Skeletal muscle tissue (tissue), 5 donors: ENCODE measurements around the gene TMEM236. TPM values are rescaled to one million over a fixed set of nuclear protein-coding genes. Genes with fewer than 3 reads are reported as not detected.

Source experiments
- H3K27ac ChIP-seq: one replicate; pipeline ENCODE4 v1.7.0; 2013; ENCODE audit warnings: mild to moderate bottlenecking, low read depth, low read length, inconsistent platforms
- H3K27me3 ChIP-seq, 3 donors: one replicate each; pipeline ENCODE4 v1.7.0; 2013; ENCODE audit warnings: low read length in 3 of 3; ENCODE audit not compliant: control insufficient read depth in 3 of 3, insufficient read depth in 3 of 3
- H3K36me3 ChIP-seq, 3 donors: one replicate each; pipeline ENCODE4 v1.7.0; 2013; ENCODE audit warnings: low read length in 3 of 3; ENCODE audit not compliant: control insufficient read depth in 3 of 3, insufficient read depth in 3 of 3
- H3K4me1 ChIP-seq, 3 donors: one replicate each; pipeline ENCODE4 v1.7.0; 2013; ENCODE audit warnings: low read length in 3 of 3, mild to moderate bottlenecking in 3 of 3; ENCODE audit not compliant: control insufficient read depth in 3 of 3, insufficient read depth in 3 of 3
- H3K4me3 ChIP-seq, 3 donors: one replicate each; pipeline ENCODE4 v1.7.0; 2013; ENCODE audit warnings: low read length in 3 of 3
- H3K9ac ChIP-seq, 3 donors: one replicate each; pipeline ENCODE4 v1.7.0; 2013; ENCODE audit warnings: low read length in 3 of 3, mild to moderate bottlenecking in 3 of 3, moderate library complexity in 2 of 3, low read depth in 1 of 3
- H3K9me3 ChIP-seq, 3 donors: one replicate each; pipeline ENCODE4 v1.7.0; 2013; ENCODE audit warnings: low read length in 3 of 3; ENCODE audit not compliant: control insufficient read depth in 3 of 3
- small RNA-seq: library from RNA; depleted of rRNA; stranded (forward); fragments of <200 nt; gene quantifications from one replicate; pipeline ENCODE3, GENCODE V24; 2014
- total RNA-seq: library from RNA; depleted of rRNA; stranded (reverse); fragments of >200 nt; gene quantifications from one replicate; pipeline ENCODE4 v1.2.3, GENCODE V29; 2014
- donor health status: Osteomylitis.

TMEM236 gene
- total RNA-seq, 1 donor from 2014 or later: under 0.01 TPM

DNA sequence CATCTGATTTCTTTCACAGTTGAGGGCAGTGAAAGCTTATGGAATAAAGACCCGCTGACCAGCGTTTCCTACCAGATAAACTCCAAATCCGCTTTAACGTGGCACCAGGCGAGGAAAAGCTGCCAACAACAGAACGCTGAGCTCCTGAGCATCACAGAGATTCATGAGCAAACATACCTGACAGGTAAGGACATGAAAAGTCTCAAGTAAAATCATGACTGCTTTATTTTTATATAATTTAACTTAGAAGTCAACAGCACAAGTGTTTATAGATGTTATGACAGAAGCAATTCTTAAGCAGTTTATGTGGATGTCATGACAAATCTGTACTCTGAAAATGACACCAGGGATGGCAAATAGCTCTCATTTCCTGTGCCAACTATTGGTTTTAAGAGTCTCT is 81.7 kb downstream of the TMEM236 start:
- no peak overlapping the region for H3K9ac ChIP-seq
- H3K4me3 ChIP-seq: no peak overlapping the region
- H3K27ac ChIP-seq: no peak overlapping the region
- no peaks in the 10 kb centered on the region for H3K9me3 ChIP-seq
- H3K27me3 ChIP-seq: peaks cover 0 to 6% (median 4%) of the 10 kb centered on the region in 3 donors
- no peaks in the 10 kb centered on the region for H3K36me3 ChIP-seq
- H3K4me1 ChIP-seq: no peaks in the 10 kb centered on the region

GRCh38 chr10:17835688-17836087 is 83.7 kb downstream of the TMEM236 start:
- Histone ChIP-seq H3K9me3 (no peaks in the 10 kb centered on the region), H3K4me3 (no peak overlapping the region), H3K36me3 (no peaks in the 10 kb centered on the region), H3K4me1 (no peaks in the 10 kb centered on the region), H3K27me3 (peaks cover 0 to 4% (median 3%) of the 10 kb centered on the region in 3 donors), H3K9ac (no peak overlapping the region), H3K27ac (no peak overlapping the region)

DNA sequence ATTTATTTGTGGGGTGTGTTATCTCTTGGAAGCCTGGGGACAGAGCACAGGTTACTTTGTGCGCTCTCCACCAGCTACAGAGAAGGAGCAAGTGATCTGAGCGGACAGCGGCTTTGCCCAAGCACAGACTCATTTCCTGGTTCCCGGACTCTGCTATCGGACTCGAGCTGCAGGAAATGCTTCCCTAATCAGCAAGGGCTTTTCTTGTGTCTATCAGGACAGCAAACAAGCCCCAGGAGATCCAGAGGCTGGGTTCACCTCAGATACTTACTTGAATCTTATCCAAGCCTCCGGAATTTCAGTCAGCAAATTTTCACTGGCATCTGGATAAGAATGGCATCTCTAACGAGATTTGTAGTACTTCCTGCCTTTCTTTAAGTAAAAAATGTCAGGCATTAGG is 84.9 kb downstream of the TMEM236 start:
- peaks cover 0 to 4% (median 3%) of the 10 kb centered on the region in 3 donors for H3K27me3 ChIP-seq
- no peaks in the 10 kb centered on the region for H3K9me3 ChIP-seq
- no peaks in the 10 kb centered on the region for H3K4me1 ChIP-seq
- no peak overlapping the region for H3K27ac ChIP-seq
- no peaks in the 10 kb centered on the region for H3K36me3 ChIP-seq
- peak overlapping the region in 2 of 3 donors; percentile 29 to 38 for H3K4me3 ChIP-seq
- H3K9ac ChIP-seq: peak overlapping the region in 1 of 3 donors; percentile 20

- H3K4me3 ChIP-seq: no peak overlapping the region
- no peak overlapping the region for H3K9ac ChIP-seq
- H3K27me3 ChIP-seq: peaks cover 0 to 3% (median 1%) of the 10 kb centered on the region in 3 donors
- no peaks in the 10 kb centered on the region for H3K4me1 ChIP-seq
- H3K27ac ChIP-seq: no peak overlapping the region
- H3K9me3 ChIP-seq: no peaks in the 10 kb centered on the region
- no peaks in the 10 kb centered on the region for H3K36me3 ChIP-seq
Measured at GRCh38 chr10:17838080-17838648, 86.2 kb downstream of the TMEM236 start.

- H3K36me3 ChIP-seq: no peaks in the 10 kb centered on the region
- no peak overlapping the region for H3K4me3 ChIP-seq
- H3K27me3 ChIP-seq: peaks cover 0 to 3% (median 0%) of the 10 kb centered on the region in 3 donors
- H3K27ac ChIP-seq: no peak overlapping the region
- no peaks in the 10 kb centered on the region for H3K4me1 ChIP-seq
- no peak overlapping the region for H3K9ac ChIP-seq
- no peaks in the 10 kb centered on the region for H3K9me3 ChIP-seq
Measured at GRCh38 chr10:17841050-17841449, 89.0 kb downstream of the TMEM236 start.

GRCh38 chr10:17842641-17843040 is 90.6 kb downstream of the TMEM236 start:
- no peaks in the 10 kb centered on the region for H3K4me1 ChIP-seq
- H3K9ac ChIP-seq: no peak overlapping the region
- no peak overlapping the region for H3K4me3 ChIP-seq
- no peaks in the 10 kb centered on the region for H3K9me3 ChIP-seq
- H3K36me3 ChIP-seq: no peaks in the 10 kb centered on the region
- peaks cover 0 to 3% (median 0%) of the 10 kb centered on the region in 3 donors for H3K27me3 ChIP-seq
- H3K27ac ChIP-seq: no peak overlapping the region

DNA sequence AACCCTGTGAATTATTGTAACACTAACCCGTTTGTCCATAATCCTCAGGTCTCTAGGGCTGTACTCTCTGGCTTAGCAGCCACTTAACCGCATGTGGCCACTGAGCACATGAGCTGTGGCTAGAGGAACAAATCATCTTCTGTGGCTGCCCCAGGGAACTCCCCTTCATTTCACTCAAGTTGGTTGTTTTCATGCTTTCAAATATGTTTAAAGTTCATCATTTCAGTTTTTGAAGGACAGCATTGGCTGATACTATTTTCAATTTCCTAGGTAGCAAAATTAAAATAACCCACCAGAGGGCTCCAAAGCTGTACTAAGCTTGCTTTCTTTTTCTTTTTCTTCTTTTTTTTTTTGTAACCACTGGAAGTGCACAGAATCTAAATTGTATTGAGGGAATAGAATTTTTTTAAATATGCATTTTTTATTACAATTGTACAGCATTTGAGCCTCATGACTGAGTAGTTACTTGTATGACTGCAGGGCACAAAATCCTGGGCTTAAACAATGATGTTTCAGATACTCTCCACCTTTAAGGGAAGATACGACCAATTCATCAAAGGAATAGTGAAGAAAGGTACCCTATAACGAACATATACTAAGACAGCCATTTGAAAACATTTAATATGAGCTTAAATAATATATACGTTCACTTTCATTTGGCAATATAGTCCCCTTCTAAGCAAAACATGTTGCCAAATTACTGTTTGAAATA is 95.7 kb downstream of the TMEM236 start:
- Histone ChIP-seq H3K9me3 (no peaks in the 10 kb centered on the region), H3K36me3 (no peaks in the 10 kb centered on the region), H3K4me3 (no peak overlapping the region), H3K9ac (no peak overlapping the region), H3K4me1 (no peaks in the 10 kb centered on the region), H3K27me3 (no peaks in the 10 kb centered on the region), H3K27ac (no peak overlapping the region)

GRCh38 chr10:17848646-17849045 is 96.6 kb downstream of the TMEM236 start:
- no peaks in the 10 kb centered on the region for H3K4me1 ChIP-seq
- H3K27me3 ChIP-seq: no peaks in the 10 kb centered on the region
- no peak overlapping the region for H3K9ac ChIP-seq
- no peak overlapping the region for H3K27ac ChIP-seq
- H3K36me3 ChIP-seq: no peaks in the 10 kb centered on the region
- no peaks in the 10 kb centered on the region for H3K9me3 ChIP-seq
- no peak overlapping the region for H3K4me3 ChIP-seq

Small RNA genes within 50 kb of the gene (small RNA-seq; reads per million reads assigned to genes)
- gene MIR511: 0.65 reads per million, percentile 69 among the genes with 10 or more reads in this experiment

Other genes with a start within 250 kb of the TMEM236 start
- gene HACD1, start 134.8 kb upstream of the TMEM236 start, total RNA-seq: 66.8 TPM
- gene STAM, start 108.0 kb upstream of the TMEM236 start, total RNA-seq: 20.4 TPM
- gene MRC1, start 57.1 kb downstream of the TMEM236 start, total RNA-seq: 27.1 TPM
- under 0.01 TPM for gene SLC39A12, start 199.7 kb downstream of the TMEM236 start, total RNA-seq